Measurements from ENCODE around the gene FBXL14. TPM values are rescaled to one million over a fixed set of nuclear protein-coding genes. Genes with fewer than 3 reads are reported as not detected.
"Not testable (repeated sequence)": the region's sequence is repeated elsewhere in the genome, so short reads cannot be mapped to it uniquely, and the experiment has no call there.

FBXL14 gene
- total and polyA plus RNA-seq, 4 donors, result 0.67 to 7.5 (median 4.9) TPM

DNA sequence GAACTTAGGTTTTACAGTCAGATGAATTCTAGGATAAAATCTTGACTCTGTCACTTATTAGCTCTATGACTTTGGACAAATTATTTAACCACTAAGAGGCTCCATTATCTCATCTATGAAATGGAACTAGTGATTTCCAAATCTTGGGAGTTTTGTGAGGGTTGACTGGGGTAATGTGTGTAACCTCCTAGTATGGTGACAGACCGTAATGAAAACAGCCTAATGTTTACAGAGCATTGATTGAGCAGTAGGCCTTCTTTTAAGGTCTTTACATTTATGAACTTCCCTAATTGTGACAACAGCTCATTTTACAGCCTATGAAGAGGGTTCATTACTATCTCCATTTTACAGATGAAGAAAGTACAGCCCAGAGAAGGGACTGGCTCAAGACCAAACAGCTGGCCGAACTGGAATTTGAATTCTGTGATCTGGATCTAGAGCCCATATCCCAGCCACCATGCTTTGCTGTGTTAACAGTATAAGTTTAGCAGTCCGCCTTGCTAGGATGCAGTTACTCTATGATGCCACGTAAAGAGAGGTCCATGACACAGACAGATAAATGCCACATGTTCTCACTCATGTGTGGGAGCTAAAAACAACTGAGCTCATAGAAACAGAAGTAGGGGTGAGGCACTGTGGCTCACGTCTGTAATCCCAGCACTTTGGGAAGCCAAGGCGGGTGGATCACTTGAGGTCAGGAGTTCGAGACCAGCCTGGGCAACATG is 9.1 kb upstream of the FBXL14 start:
- Histone ChIP-seq H3K9ac (ENCODE audit: low read depth in 1 of 2, low read length in 2 of 2) (no peak overlapping the region), H3K27me3 (ENCODE audit: control insufficient read depth in 4 of 4, insufficient read depth in 4 of 4, low read length in 3 of 4) (no peaks in the 10 kb centered on the region), H3K4me1 (ENCODE audit: control insufficient read depth in 4 of 4, insufficient read depth in 4 of 4, low read length in 3 of 4) (peaks cover 0 to 25% (median 16%) of the 10 kb centered on the region in 4 donors), H3K36me3 (ENCODE audit: control insufficient read depth in 4 of 4, insufficient read depth in 3 of 4, low read depth in 1 of 4, low read length in 3 of 4) (no peaks in the 10 kb centered on the region), H3K27ac (ENCODE audit: low read depth in 1 of 2, low read length in 2 of 2) (no peak overlapping the region), H3K9me3 (ENCODE audit: control insufficient read depth in 4 of 4, low read length in 3 of 4) (no peaks in the 10 kb centered on the region), H3K4me3 (ENCODE audit: low read depth in 1 of 3, low read length in 3 of 3) (no peak overlapping the region)
- no peak for DNase-seq (ENCODE audit: low spot score)
- TF ChIP-seq, protein P1, sequence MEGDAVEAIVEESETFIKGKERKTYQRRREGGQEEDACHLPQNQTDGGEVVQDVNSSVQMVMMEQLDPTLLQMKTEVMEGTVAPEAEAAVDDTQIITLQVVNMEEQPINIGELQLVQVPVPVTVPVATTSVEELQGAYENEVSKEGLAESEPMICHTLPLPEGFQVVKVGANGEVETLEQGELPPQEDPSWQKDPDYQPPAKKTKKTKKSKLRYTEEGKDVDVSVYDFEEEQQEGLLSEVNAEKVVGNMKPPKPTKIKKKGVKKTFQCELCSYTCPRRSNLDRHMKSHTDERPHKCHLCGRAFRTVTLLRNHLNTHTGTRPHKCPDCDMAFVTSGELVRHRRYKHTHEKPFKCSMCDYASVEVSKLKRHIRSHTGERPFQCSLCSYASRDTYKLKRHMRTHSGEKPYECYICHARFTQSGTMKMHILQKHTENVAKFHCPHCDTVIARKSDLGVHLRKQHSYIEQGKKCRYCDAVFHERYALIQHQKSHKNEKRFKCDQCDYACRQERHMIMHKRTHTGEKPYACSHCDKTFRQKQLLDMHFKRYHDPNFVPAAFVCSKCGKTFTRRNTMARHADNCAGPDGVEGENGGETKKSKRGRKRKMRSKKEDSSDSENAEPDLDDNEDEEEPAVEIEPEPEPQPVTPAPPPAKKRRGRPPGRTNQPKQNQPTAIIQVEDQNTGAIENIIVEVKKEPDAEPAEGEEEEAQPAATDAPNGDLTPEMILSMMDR (IDR thresholded peaks at IDR 0.05; ENCODE audit: low read depth, low read length, missing input control), result no peak
- TF ChIP-seq, protein P2, sequence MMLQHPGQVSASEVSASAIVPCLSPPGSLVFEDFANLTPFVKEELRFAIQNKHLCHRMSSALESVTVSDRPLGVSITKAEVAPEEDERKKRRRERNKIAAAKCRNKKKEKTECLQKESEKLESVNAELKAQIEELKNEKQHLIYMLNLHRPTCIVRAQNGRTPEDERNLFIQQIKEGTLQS (IDR thresholded peaks at IDR 0.05), result no peak
- TF ChIP-seq, protein P3, sequence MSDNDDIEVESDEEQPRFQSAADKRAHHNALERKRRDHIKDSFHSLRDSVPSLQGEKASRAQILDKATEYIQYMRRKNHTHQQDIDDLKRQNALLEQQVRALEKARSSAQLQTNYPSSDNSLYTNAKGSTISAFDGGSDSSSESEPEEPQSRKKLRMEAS (IDR thresholded peaks at IDR 0.05), result no peak
- TF ChIP-seq YY1 (IDR thresholded peaks at IDR 0.05), result no peak
- TF ChIP-seq, protein P4, sequence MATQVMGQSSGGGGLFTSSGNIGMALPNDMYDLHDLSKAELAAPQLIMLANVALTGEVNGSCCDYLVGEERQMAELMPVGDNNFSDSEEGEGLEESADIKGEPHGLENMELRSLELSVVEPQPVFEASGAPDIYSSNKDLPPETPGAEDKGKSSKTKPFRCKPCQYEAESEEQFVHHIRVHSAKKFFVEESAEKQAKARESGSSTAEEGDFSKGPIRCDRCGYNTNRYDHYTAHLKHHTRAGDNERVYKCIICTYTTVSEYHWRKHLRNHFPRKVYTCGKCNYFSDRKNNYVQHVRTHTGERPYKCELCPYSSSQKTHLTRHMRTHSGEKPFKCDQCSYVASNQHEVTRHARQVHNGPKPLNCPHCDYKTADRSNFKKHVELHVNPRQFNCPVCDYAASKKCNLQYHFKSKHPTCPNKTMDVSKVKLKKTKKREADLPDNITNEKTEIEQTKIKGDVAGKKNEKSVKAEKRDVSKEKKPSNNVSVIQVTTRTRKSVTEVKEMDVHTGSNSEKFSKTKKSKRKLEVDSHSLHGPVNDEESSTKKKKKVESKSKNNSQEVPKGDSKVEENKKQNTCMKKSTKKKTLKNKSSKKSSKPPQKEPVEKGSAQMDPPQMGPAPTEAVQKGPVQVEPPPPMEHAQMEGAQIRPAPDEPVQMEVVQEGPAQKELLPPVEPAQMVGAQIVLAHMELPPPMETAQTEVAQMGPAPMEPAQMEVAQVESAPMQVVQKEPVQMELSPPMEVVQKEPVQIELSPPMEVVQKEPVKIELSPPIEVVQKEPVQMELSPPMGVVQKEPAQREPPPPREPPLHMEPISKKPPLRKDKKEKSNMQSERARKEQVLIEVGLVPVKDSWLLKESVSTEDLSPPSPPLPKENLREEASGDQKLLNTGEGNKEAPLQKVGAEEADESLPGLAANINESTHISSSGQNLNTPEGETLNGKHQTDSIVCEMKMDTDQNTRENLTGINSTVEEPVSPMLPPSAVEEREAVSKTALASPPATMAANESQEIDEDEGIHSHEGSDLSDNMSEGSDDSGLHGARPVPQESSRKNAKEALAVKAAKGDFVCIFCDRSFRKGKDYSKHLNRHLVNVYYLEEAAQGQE (IDR thresholded peaks at IDR 0.05), result no peak
- TF ChIP-seq FOXA2 (IDR thresholded peaks at IDR 0.05), result no peak
- TF ChIP-seq GABPA (IDR thresholded peaks at IDR 0.05 in 1 of 2, conservative IDR thresholded peaks at IDR 0.05 in 1 of 2), result no peak
- TF ChIP-seq, protein P5, sequence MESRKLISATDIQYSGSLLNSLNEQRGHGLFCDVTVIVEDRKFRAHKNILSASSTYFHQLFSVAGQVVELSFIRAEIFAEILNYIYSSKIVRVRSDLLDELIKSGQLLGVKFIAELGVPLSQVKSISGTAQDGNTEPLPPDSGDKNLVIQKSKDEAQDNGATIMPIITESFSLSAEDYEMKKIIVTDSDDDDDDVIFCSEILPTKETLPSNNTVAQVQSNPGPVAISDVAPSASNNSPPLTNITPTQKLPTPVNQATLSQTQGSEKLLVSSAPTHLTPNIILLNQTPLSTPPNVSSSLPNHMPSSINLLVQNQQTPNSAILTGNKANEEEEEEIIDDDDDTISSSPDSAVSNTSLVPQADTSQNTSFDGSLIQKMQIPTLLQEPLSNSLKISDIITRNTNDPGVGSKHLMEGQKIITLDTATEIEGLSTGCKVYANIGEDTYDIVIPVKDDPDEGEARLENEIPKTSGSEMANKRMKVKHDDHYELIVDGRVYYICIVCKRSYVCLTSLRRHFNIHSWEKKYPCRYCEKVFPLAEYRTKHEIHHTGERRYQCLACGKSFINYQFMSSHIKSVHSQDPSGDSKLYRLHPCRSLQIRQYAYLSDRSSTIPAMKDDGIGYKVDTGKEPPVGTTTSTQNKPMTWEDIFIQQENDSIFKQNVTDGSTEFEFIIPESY (IDR thresholded peaks at IDR 0.05), result no peak
- TF ChIP-seq HNF4A (conservative IDR thresholded peaks at IDR 0.05), result no peak
- TF ChIP-seq FOXA1 (IDR thresholded peaks at IDR 0.05), result no peak
- TF ChIP-seq HNF4G (IDR thresholded peaks at IDR 0.05), result no peak
- no peak for TF ChIP-seq NR2F2 (IDR thresholded peaks at IDR 0.05)
- TF ChIP-seq EGR1 (IDR thresholded peaks at IDR 0.05; ENCODE audit: low read depth in 2 of 2), result no peak
- TF ChIP-seq TAF1 (conservative IDR thresholded peaks at IDR 0.05), result no peak
- no peak for TF ChIP-seq RAD21 (IDR thresholded peaks at IDR 0.05)
- TF ChIP-seq RXRA (IDR thresholded peaks at IDR 0.05), result no peak
- TF ChIP-seq SP1 (IDR thresholded peaks at IDR 0.05), result no peak
- 81% methylated on average over 7 of the region's 7 CpGs for WGBS

DNA sequence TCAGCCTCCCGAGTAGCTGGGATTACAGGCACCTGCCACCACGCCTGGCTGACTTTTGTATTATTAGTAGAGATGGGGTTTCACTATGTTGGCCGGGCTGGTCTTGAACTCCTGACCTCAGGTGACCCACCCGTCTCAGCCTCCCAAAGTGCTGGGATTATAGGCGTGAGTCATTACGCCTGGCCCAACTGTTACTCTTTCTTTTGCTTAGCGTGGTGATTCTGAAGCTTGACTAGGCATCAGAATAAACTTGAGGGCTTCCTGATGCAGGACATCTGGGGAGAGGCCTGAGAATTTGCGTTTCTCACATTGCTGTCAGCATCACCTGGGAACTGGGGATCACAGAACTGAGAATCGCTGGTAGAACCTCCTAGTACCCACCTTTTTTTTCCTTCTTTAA is 8.3 kb upstream of the FBXL14 start:
- H3K27me3 ChIP-seq (ENCODE audit: control insufficient read depth in 4 of 4, insufficient read depth in 4 of 4, low read length in 3 of 4); DNase-seq (ENCODE audit: low spot score); H3K36me3 ChIP-seq (ENCODE audit: control insufficient read depth in 4 of 4, insufficient read depth in 3 of 4, low read depth in 1 of 4, low read length in 3 of 4); H3K9ac ChIP-seq (ENCODE audit: low read depth in 1 of 2, low read length in 2 of 2); H3K9me3 ChIP-seq (ENCODE audit: control insufficient read depth in 4 of 4, low read length in 3 of 4); H3K27ac ChIP-seq (ENCODE audit: low read depth in 1 of 2, low read length in 2 of 2); H3K4me3 ChIP-seq (ENCODE audit: low read depth in 1 of 3, low read length in 3 of 3): not testable (repeated sequence)
- H3K4me1 ChIP-seq (ENCODE audit: control insufficient read depth in 4 of 4, insufficient read depth in 4 of 4, low read length in 3 of 4), result peaks cover 0 to 23% (median 13%) of the 10 kb centered on the region in 4 donors
- 92% methylated on average over 9 of the region's 9 CpGs for WGBS
